ENCODE data around the gene GRHPR. TPM values are rescaled to one million over a fixed set of nuclear protein-coding genes. Genes with fewer than 3 reads are reported as not detected.

Gene GRHPR
- total and polyA plus RNA-seq, 2 of the 4 experiments (the other 2 are of a cell fraction) = 182 to 191 TPM

DNA sequence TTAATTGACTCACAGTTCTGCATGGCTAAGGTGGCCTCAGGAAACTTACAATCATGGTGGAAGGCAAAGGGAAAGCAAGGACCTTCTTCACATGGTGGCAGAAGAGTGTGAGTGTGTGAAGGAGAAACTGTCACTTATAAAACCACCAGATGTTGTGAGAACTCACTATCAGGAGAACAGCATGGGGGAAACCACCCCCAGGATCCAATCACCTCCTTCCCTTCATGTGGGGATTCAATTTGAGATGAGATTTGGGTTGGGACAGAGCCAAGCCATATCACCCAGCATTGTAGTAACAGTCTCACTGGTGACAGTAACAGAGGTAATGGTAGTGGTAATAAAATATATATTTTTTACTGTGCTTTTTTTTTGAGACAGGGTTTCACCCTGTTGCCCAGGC, 24.6 kb downstream of the GRHPR start:
- no peak overlapping the region for H3K14ac ChIP-seq (replicated peaks; ENCODE audit: low read depth, low read length)
- ChIA-PET CTCF (no interaction called here), POLR2A (ENCODE audit: unreplicated experiment) (no interaction called here)
- H3K9me1 ChIP-seq (ENCODE audit: insufficient read depth, low read length) = peaks cover 9% of the 10 kb centered on the region
- intact Hi-C loops (cut with micrococcal nuclease) = no loop called here
- H3K36me3 ChIP-seq (ENCODE audit: control insufficient read depth, insufficient read depth, low read length) = peaks cover 8% of the 10 kb centered on the region
- H2AK5ac ChIP-seq (ENCODE audit: low read depth, low read length) = no peak overlapping the region
- H4K20me1 ChIP-seq (ENCODE audit: insufficient read depth, low read length) = peaks cover 28% of the 10 kb centered on the region
- no peak overlapping the region for H4K91ac ChIP-seq (ENCODE audit: insufficient read depth, low read depth, low read length)
- no peak overlapping the region for H4K8ac ChIP-seq (ENCODE audit: low read depth in 2 of 2, low read length in 2 of 2)
- no peak overlapping the region for H2BK120ac ChIP-seq (ENCODE audit: low read depth, low read length)
- H3K4me1 ChIP-seq (ENCODE audit: control insufficient read depth, insufficient read depth, low read length) = peaks cover 18% of the 10 kb centered on the region
- dilution Hi-C loops (cut with HindIII; ENCODE audit: low sequenced_read_pairs, unreplicated experiment) = no loop called here
- no TSS peak for BruUV-seq (replicated peaks)
- no peak overlapping the region for H3K18ac ChIP-seq (ENCODE audit: low read depth, low read length)
- H3K27me3 ChIP-seq (ENCODE audit: control insufficient read depth, insufficient read depth, low read length) = no peaks in the 10 kb centered on the region
- ATAC-seq (ENCODE audit: low read depth) = no peak
- H2AK9ac ChIP-seq (replicated peaks; ENCODE audit: low read depth, low read length, poor library complexity) = no peak overlapping the region
- H3K4me2 ChIP-seq (ENCODE audit: low read depth, low read length) = no peak overlapping the region
- H3K4me3 ChIP-seq (ENCODE audit: insufficient read depth, low read depth, low read length) = no peak overlapping the region
- H3K79me1 ChIP-seq (ENCODE audit: low read depth in 1 of 2, low read length in 2 of 2) = peaks cover 37 to 85% of the 10 kb centered on the region in 2 experiments
- no peak overlapping the region for H3K4ac ChIP-seq (ENCODE audit: low read depth, low read length)
- no peak overlapping the region for H3K9ac ChIP-seq (ENCODE audit: low read depth, low read length)
- in situ Hi-C loops (cut with MboI; ENCODE audit: low sequenced_read_pairs) = no loop called here
- H3K9me3 ChIP-seq (ENCODE audit: control insufficient read depth, insufficient read depth, low read length) = no peaks in the 10 kb centered on the region
- H2BK5ac ChIP-seq (ENCODE audit: low read depth, low read length, poor library complexity, severe bottlenecking) = no peak overlapping the region
- H2BK20ac ChIP-seq (ENCODE audit: low read depth, low read length) = no peak overlapping the region
- no peak overlapping the region for H2AFZ ChIP-seq (replicated peaks; ENCODE audit: low read length, poor library complexity)
- TF ChIP-seq CHD1 (IDR thresholded peaks at IDR 0.05; ENCODE audit: low read depth, low read length) (no peak), SMC3 (IDR thresholded peaks at IDR 0.05; ENCODE audit: low read depth, low read length) (no peak), MAZ (IDR thresholded peaks at IDR 0.05; ENCODE audit: borderline replicate concordance, low read depth, low read length) (no peak), MXI1 (IDR thresholded peaks at IDR 0.05; ENCODE audit: borderline replicate concordance, low read depth, low read length) (no peak), RFX5 (IDR thresholded peaks at IDR 0.05; ENCODE audit: low read depth, low read length) (no peak), FOS (IDR thresholded peaks at IDR 0.05; ENCODE audit: low read depth, low read length) (no peak), CEBPB (IDR thresholded peaks at IDR 0.05; ENCODE audit: low read depth, low read length) (no peak)
- H4K5ac ChIP-seq (ENCODE audit: low read depth, low read length) = no peak overlapping the region
- no peak overlapping the region for H3K56ac ChIP-seq (ENCODE audit: extremely low read depth, insufficient read depth, low read length)
- no peak overlapping the region for H3K27ac ChIP-seq (ENCODE audit: insufficient read depth, low read length)
- no peak for DNase-seq
- no peak overlapping the region for H2BK15ac ChIP-seq (ENCODE audit: low read depth, low read length)
- H3K23ac ChIP-seq (ENCODE audit: low read depth, low read length) = peak overlapping the region; percentile 21; the same call in 1 of the 2 replicates
